ENCODE measurements around the gene SEMA6A. TPM values are rescaled to one million over a fixed set of nuclear protein-coding genes. Genes with fewer than 3 reads are reported as not detected.

The SEMA6A gene
- total and polyA plus RNA-seq, 9 of the 15 experiments (the other 6 are each of a cell fraction or from before 2014, with no cell fraction given), result 0.04 to 0.42 (median 0.18) TPM; not detected in 5

DNA sequence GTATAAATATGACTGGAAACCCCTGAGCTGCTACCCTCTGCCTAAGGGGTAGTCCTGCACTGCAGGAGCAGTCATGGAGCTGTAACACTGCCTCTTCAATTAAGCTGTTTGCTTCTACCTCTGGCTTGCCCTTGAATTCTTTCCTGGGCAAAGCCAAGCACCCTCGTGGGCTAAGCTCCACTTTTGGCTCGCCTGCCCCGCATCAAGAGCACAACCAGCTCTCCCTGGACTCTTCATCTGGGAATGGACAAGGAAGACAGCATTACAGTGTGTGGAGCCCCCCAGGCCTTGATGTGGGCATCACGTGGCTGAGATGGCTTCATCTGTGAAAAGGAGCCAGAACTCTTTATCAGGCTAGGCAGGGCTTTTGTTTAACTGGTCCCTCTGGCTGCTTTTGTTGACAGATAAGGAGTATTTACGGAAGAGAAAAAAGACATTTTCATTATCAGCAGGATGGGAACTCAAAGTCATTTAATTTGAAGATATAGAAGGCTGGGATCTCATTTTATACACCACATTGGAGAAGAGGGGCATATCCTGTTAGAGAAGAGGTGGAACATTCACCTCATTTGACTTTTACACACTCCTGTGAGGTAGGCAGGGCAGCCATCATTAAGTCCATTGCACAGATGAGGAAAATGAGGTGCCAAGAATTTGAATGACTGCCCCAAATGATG, 137.8 kb downstream of the SEMA6A start (continued):
- TF ChIP-seq EWSR1 (IDR thresholded peaks at IDR 0.05; ENCODE audit: borderline replicate concordance, low read depth, partially characterized antibody), result no peak
- no peak for TF ChIP-seq IRF1 (CRISPR knock-in tag; IDR thresholded peaks at IDR 0.05; ENCODE audit: borderline replicate concordance)
- no peak for TF ChIP-seq ZNF316 (IDR thresholded peaks at IDR 0.05)
- TF ChIP-seq VEZF1 (CRISPR knock-in tag; IDR thresholded peaks at IDR 0.05), result peak; percentile 31; the same call in 1 of the 2 replicates
- no peak for TF ChIP-seq ZNF124 (CRISPR knock-in tag; IDR thresholded peaks at IDR 0.05)
- no peak for TF ChIP-seq ZZZ3 (IDR thresholded peaks at IDR 0.05)
- TF ChIP-seq FOXJ2 (tag; IDR thresholded peaks at IDR 0.05), result peak; percentile 48; the same call in 1 of the 2 replicates
- TF ChIP-seq MEF2A (IDR thresholded peaks at IDR 0.05; ENCODE audit: control insufficient read depth, low read depth, low read length), result no peak
- peak; percentile 40 for TF ChIP-seq TFE3 (CRISPR knock-in tag; IDR thresholded peaks at IDR 0.05)
- TF ChIP-seq, protein P1, sequence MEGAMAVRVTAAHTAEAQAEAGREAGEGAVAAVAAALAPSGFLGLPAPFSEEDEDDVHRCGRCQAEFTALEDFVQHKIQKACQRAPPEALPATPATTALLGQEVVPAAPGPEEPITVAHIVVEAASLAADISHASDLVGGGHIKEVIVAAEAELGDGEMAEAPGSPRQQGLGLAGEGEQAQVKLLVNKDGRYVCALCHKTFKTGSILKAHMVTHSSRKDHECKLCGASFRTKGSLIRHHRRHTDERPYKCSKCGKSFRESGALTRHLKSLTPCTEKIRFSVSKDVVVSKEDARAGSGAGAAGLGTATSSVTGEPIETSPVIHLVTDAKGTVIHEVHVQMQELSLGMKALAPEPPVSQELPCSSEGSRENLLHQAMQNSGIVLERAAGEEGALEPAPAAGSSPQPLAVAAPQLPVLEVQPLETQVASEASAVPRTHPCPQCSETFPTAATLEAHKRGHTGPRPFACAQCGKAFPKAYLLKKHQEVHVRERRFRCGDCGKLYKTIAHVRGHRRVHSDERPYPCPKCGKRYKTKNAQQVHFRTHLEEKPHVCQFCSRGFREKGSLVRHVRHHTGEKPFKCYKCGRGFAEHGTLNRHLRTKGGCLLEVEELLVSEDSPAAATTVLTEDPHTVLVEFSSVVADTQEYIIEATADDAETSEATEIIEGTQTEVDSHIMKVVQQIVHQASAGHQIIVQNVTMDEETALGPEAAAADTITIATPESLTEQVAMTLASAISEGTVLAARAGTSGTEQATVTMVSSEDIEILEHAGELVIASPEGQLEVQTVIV (CRISPR knock-in tag; IDR thresholded peaks at IDR 0.05; ENCODE audit: borderline replicate concordance), result no peak
- no peak for TF ChIP-seq POLR3G (IDR thresholded peaks at IDR 0.05; ENCODE audit: extremely low read depth, insufficient read length, insufficient replicate concordance)
- TF ChIP-seq HMBOX1 (IDR thresholded peaks at IDR 0.05), result no peak
- TF ChIP-seq RBM34 (IDR thresholded peaks at IDR 0.05; ENCODE audit: borderline replicate concordance, insufficient read depth, low read length), result no peak
- no peak for TF ChIP-seq PHB2 (IDR thresholded peaks at IDR 0.05; ENCODE audit: low read depth)
- TF ChIP-seq ZNF224 (CRISPR knock-in tag; IDR thresholded peaks at IDR 0.05), result no peak
- TF ChIP-seq ZNF77 (CRISPR knock-in tag; IDR thresholded peaks at IDR 0.05), result no peak
- no peak for TF ChIP-seq SRSF9 (IDR thresholded peaks at IDR 0.05; ENCODE audit: borderline replicate concordance, low read depth, low read length)
- TF ChIP-seq CBX3 (IDR thresholded peaks at IDR 0.05; ENCODE audit: borderline replicate concordance in 1 of 2, low read length in 2 of 2), result no peak
- no peak for TF ChIP-seq WHSC1 (IDR thresholded peaks at IDR 0.05; ENCODE audit: low read length)

Data from K562 (cell line).